ENCODE data around the gene STK35. TPM values are rescaled to one million over a fixed set of nuclear protein-coding genes. Genes with fewer than 3 reads are reported as not detected.

The STK35 gene
- total RNA-seq, 4 donors from 2014 or later = 24.3 to 39.6 (median 36.3) TPM

DNA sequence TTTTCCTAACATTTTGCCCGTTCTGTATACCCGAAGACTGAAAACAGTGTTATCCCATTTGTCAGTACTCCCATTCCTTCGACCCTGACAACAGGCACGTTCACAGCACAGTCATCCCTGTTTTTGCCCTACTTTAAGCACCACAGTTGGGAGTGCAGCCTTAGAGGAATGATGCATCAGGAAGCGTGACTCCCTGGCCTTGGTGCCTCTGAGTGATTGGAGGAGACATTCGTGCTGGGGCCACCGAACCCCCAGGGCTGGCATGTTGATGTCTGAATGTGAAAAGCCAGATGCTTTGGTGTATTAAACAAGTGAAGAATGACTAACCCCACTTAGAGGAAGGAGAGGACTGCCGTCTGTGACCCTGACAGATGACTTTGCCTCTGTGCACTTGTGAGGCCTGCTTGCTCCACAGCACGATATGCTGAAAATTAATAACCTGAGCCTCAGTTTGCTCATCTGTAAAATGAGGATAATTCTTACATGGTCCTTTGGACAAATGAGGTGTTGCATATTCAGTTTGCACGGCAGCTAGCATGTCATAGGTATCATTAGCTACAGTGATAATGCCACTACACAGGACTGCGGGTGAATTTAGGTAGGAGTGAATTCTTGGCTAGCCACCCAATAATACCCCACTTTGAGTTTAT lies 36.0 kb downstream of the STK35 start:
- DNase-seq = no peak
- no peak overlapping the region for H3K27ac ChIP-seq
- H3K4me1 ChIP-seq = peaks cover 0 to 11% (median 0%) of the 10 kb centered on the region in 4 donors
- no peaks in the 10 kb centered on the region for H3K36me3 ChIP-seq
- H3K4me3 ChIP-seq = no peak overlapping the region
- no peaks in the 10 kb centered on the region for H3K27me3 ChIP-seq
- no peaks in the 10 kb centered on the region for H3K9me3 ChIP-seq
- no peak for TF ChIP-seq POLR2A (IDR thresholded peaks at IDR 0.05)
- TF ChIP-seq, protein P1, sequence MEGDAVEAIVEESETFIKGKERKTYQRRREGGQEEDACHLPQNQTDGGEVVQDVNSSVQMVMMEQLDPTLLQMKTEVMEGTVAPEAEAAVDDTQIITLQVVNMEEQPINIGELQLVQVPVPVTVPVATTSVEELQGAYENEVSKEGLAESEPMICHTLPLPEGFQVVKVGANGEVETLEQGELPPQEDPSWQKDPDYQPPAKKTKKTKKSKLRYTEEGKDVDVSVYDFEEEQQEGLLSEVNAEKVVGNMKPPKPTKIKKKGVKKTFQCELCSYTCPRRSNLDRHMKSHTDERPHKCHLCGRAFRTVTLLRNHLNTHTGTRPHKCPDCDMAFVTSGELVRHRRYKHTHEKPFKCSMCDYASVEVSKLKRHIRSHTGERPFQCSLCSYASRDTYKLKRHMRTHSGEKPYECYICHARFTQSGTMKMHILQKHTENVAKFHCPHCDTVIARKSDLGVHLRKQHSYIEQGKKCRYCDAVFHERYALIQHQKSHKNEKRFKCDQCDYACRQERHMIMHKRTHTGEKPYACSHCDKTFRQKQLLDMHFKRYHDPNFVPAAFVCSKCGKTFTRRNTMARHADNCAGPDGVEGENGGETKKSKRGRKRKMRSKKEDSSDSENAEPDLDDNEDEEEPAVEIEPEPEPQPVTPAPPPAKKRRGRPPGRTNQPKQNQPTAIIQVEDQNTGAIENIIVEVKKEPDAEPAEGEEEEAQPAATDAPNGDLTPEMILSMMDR (IDR thresholded peaks at IDR 0.05) = no peak

GRCh38 chr20:2138396-2138795 lies 36.8 kb downstream of the STK35 start:
- H3K36me3 ChIP-seq = no peaks in the 10 kb centered on the region
- no peaks in the 10 kb centered on the region for H3K9me3 ChIP-seq
- H3K27me3 ChIP-seq = no peaks in the 10 kb centered on the region
- TF ChIP-seq, protein P1 (IDR thresholded peaks at IDR 0.05) = no peak
- no peak for TF ChIP-seq POLR2A (IDR thresholded peaks at IDR 0.05)
- DNase-seq = no peak
- H3K4me3 ChIP-seq = no peak overlapping the region
- H3K4me1 ChIP-seq = peaks cover 0 to 9% (median 0%) of the 10 kb centered on the region in 4 donors
- no peak overlapping the region for H3K27ac ChIP-seq

DNA sequence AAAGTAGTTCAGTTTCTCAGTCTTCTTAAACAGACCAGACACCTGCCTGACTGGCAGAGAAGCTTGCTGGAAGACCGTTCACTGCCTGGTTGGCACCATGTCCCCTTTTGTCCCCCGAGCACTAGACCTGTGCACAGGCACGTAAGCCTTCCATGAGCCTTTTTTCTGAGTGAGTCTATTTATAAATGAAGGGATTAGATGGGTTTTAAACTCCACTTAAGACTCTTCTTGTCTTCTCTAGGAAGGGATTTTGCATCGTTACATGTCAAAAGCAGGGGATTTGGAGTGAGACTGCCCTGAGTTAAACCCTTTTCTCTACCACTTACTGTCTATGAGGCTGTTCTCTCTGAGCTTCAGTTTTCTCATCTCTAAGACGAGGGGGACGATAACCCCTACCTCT lies 37.6 kb downstream of the STK35 start:
- Histone ChIP-seq H3K27ac (no peak overlapping the region), H3K4me1 (peaks cover 0 to 3% (median 0%) of the 10 kb centered on the region in 4 donors), H3K36me3 (peaks cover 0 to 3% (median 0%) of the 10 kb centered on the region in 3 donors), H3K27me3 (no peaks in the 10 kb centered on the region), H3K9me3 (no peaks in the 10 kb centered on the region), H3K4me3 (no peak overlapping the region)
- no peak for DNase-seq
- TF ChIP-seq POLR2A (IDR thresholded peaks at IDR 0.05) = no peak
- TF ChIP-seq, protein P1 (IDR thresholded peaks at IDR 0.05) = no peak

DNA sequence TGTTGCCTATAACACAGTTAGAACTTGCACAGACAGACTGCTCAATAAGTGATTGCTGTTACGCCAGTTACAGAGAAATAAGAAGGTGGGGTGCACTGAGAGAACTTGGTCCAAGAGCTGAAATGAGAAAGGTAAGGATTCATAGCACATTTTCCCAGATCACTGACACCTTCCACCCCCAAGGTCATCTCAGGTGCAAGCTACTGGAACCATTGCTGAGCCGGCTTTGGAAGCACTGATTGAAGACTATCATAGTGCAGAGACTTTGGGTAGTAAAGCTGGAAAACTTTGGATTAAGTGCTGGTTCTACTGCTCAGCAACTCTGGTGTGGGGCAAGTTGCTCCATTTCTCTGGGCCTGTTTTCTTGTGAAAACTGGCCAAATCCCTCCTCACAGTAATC lies 38.1 kb downstream of the STK35 start:
- DNase-seq = no peak
- H3K27ac ChIP-seq = no peak overlapping the region
- no peaks in the 10 kb centered on the region for H3K27me3 ChIP-seq
- peaks cover 0 to 8% (median 0%) of the 10 kb centered on the region in 3 donors for H3K36me3 ChIP-seq
- TF ChIP-seq, protein P1 (IDR thresholded peaks at IDR 0.05) = no peak
- TF ChIP-seq POLR2A (IDR thresholded peaks at IDR 0.05) = no peak
- no peak overlapping the region for H3K4me3 ChIP-seq
- H3K9me3 ChIP-seq = no peaks in the 10 kb centered on the region
- no peaks in the 10 kb centered on the region for H3K4me1 ChIP-seq

DNA sequence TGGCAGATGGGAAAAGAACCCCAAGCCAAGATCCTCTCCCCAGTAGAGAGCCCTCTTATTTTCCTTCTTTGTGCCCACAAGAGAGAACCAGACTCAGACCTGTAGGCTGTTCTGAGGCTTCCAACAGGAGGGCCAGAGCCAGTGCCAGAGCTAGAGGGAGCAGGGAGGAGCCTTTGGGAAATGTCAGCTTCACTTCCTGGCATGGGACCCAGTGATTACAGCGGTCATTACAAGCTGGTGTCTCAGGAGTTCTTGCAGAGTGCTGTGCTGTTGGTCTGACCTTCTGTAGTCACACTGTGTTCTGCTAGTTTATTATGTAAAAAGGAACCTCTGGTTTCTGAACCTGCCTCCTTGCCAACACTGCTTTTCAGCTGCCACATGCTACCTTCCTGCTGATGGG lies 38.9 kb downstream of the STK35 start:
- peaks cover 0 to 16% (median 0%) of the 10 kb centered on the region in 3 donors for H3K36me3 ChIP-seq
- DNase-seq = no peak
- no peak overlapping the region for H3K27ac ChIP-seq
- H3K4me1 ChIP-seq = no peaks in the 10 kb centered on the region
- TF ChIP-seq, protein P1 (IDR thresholded peaks at IDR 0.05) = no peak
- TF ChIP-seq POLR2A (IDR thresholded peaks at IDR 0.05) = no peak
- H3K9me3 ChIP-seq = no peaks in the 10 kb centered on the region
- no peak overlapping the region for H3K4me3 ChIP-seq
- H3K27me3 ChIP-seq = no peaks in the 10 kb centered on the region

Data from Peyer's patch (tissue), 4 donors.